NCI-H187 (cell line): ENCODE results near the gene RBP3.

Experiments used
- DNase-seq, 2 experiments: peaks; one replicate each; lab custom pipeline; 2025; lab: John Stamatoyannopoulos, UW

Gene RBP3

GRCh38 chr10:47401210-47401609, 53.0 kb downstream of the RBP3 start:
- no peak for DNase-seq

- DNase-seq, result no peak
Measured at GRCh38 chr10:47401874-47402640, 53.9 kb downstream of the RBP3 start.

GRCh38 chr10:47402641-47403301, 54.6 kb downstream of the RBP3 start:
- DNase-seq, result no peak

GRCh38 chr10:47403446-47404318, 55.5 kb downstream of the RBP3 start:
- no peak for DNase-seq

- no peak for DNase-seq
Measured at GRCh38 chr10:47404446-47404845, 56.3 kb downstream of the RBP3 start.

GRCh38 chr10:47404937-47405336, 56.8 kb downstream of the RBP3 start:
- no peak for DNase-seq

- DNase-seq, result no peak
Measured at GRCh38 chr10:47405857-47406547, 57.8 kb downstream of the RBP3 start.

- DNase-seq, result no peak
Measured at GRCh38 chr10:47406548-47406869, 58.3 kb downstream of the RBP3 start.

- DNase-seq, result no peak
Measured at GRCh38 chr10:47406870-47407691, 58.9 kb downstream of the RBP3 start.
